Ectodermal cell (in vitro differentiated cells): ENCODE data around the gene RABGAP1L.

Source experiments
- H3K27ac ChIP-seq: 2 replicates; pipeline ENCODE4 v1.7.0; 2013; ENCODE audit warnings: mild to moderate bottlenecking, low read depth, low read length; ENCODE audit not compliant: insufficient read depth, poor library complexity, severe bottlenecking
- H3K27me3 ChIP-seq: 2 replicates; pipeline ENCODE4 v1.7.0; 2013; ENCODE audit warnings: mild to moderate bottlenecking, low read length; ENCODE audit not compliant: insufficient read depth, control insufficient read depth, poor library complexity, severe bottlenecking
- H3K36me3 ChIP-seq: one replicate; pipeline ENCODE4 v1.7.0; 2013; ENCODE audit warnings: low read length; ENCODE audit not compliant: control insufficient read depth, insufficient read depth
- H3K4me1 ChIP-seq: one replicate; pipeline ENCODE4 v1.7.0; 2013; ENCODE audit warnings: low read length; ENCODE audit not compliant: control insufficient read depth, insufficient read depth
- H3K4me3 ChIP-seq: 2 replicates; pipeline ENCODE4 v1.7.0; 2013; ENCODE audit warnings: low read depth, low read length, control low read depth; ENCODE audit not compliant: insufficient read depth
- H3K9me3 ChIP-seq: 2 replicates; pipeline ENCODE4 v1.7.0; 2013; ENCODE audit warnings: mild to moderate bottlenecking, low read length, moderate library complexity; ENCODE audit not compliant: control insufficient read depth
- WGBS, 2 experiments: methylation state at CpG; one replicate each; pipeline ENCODE4 v1.1.7; 2013; ENCODE audit warnings: missing lambda C conversion rate in 2 of 2; 5-methylcytosine and 5-hydroxymethylcytosine counted together

RABGAP1L gene

DNA sequence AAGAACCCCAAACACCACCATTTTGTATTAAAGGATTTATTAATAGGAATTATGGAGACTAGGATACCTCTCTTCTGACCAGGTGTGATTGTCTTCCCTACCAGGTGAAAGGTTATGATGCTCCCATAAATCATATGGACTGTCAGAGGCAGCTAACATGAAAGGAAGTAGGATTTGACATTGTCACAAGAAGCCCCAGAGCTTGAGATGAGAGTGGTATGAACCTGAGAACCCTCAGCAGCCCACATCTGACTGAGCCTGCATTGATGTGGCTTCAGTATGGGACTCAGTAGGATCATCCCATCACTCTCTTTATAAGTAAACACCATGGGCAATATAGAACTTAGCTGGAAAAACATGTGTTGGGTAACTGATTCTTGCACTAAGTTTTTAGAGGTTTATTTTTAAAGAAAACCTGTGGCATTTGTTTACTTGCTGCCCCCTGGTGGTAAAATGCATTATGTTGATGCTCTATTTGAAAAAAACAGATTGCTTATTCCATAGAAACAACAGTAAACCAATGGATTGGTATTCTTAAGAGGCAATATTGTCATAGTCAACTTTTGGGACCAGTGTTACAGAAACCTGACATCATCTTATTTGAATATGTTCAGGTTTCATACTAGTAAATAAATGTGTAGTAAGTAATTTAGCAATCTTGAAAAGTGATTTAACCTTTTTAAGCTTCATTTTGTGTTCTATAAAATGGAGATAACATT lies 823.8 kb downstream of the RABGAP1L start:
- no peaks in the 10 kb centered on the region for H3K27me3 ChIP-seq

DNA sequence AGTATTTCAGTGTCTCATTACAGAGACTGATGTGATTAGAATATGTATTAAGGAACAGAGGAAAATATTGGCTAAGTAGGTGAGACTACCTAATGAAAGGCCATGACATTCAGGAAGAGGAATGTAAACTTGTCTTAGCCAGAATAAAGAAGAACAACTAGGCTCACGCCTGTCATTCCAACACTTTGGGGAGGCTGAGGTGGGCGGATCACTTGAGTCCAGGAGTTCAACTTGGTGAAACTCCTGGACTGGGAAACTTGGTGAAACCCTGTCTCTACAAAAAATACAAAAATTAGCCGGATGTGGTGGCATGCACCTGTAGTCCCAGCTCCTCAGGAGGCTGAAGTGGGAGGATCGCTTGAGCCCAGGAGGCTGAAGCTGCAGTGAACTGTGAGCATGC lies 825.6 kb downstream of the RABGAP1L start:
- no peak overlapping the region for H3K27ac ChIP-seq
- WGBS, 2 experiments, result 93 to 94% methylated on average over 4 of the region's 4 CpGs
- no peaks in the 10 kb centered on the region for H3K9me3 ChIP-seq
- H3K4me1 ChIP-seq, result no peaks in the 10 kb centered on the region
- no peaks in the 10 kb centered on the region for H3K27me3 ChIP-seq
- H3K4me3 ChIP-seq, result no peak overlapping the region
- H3K36me3 ChIP-seq, result no peaks in the 10 kb centered on the region

More for the DNA sequence above, 823.8 kb downstream of the RABGAP1L start:
- H3K36me3 ChIP-seq, result no peaks in the 10 kb centered on the region
- H3K9me3 ChIP-seq, result no peaks in the 10 kb centered on the region
- no peak overlapping the region for H3K4me3 ChIP-seq
- H3K27ac ChIP-seq, result no peak overlapping the region
- H3K4me1 ChIP-seq, result no peaks in the 10 kb centered on the region

- no peaks in the 10 kb centered on the region for H3K27me3 ChIP-seq
- H3K36me3 ChIP-seq, result no peaks in the 10 kb centered on the region
- H3K4me1 ChIP-seq, result no peaks in the 10 kb centered on the region
- no peaks in the 10 kb centered on the region for H3K9me3 ChIP-seq
- no peak overlapping the region for H3K4me3 ChIP-seq
- H3K27ac ChIP-seq, result no peak overlapping the region
Measured at GRCh38 chr1:174988539-174988938, 829.2 kb downstream of the RABGAP1L start.

GRCh38 chr1:174988986-174989385 lies 829.7 kb downstream of the RABGAP1L start:
- Histone ChIP-seq H3K4me3 (no peak overlapping the region), H3K9me3 (no peaks in the 10 kb centered on the region), H3K4me1 (no peaks in the 10 kb centered on the region), H3K27ac (no peak overlapping the region), H3K36me3 (no peaks in the 10 kb centered on the region), H3K27me3 (no peaks in the 10 kb centered on the region)
- WGBS, 2 experiments, result 97 to 98% methylated on average over 2 of the region's 3 CpGs

DNA sequence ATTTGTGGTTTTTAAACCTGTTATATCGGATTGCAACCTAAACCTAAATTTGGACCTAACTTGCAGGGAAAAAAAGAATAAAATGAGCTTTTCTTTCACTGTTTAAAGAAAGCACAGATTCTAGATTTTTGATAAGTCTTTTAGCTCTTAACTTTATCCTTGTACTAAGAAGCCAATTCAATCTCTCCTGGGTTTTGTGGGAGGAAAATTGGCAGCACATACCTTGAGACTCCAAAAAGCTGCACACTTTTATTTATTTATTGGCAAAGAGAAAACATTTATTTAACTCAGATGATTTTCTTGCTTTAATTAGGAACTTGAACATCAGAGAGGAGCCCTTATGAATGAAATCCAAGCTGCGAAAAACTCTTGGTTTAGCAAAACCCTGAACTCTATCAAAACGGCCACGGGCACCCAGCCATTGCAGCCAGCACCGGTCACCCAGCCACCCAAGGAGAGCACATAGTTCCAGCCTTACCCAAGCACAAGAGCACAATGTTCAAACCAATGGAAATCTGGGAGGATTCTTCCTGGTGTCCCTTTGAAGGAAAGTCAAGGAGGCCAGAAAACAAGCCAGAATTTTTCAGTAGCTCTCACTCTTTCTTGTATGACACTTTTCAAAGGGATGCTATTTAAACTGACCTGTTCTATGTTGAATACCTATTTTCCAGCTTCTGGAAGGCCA lies 830.4 kb downstream of the RABGAP1L start:
- Histone ChIP-seq H3K27me3 (no peaks in the 10 kb centered on the region), H3K9me3 (no peaks in the 10 kb centered on the region), H3K36me3 (no peaks in the 10 kb centered on the region), H3K4me1 (no peaks in the 10 kb centered on the region), H3K4me3 (no peak overlapping the region), H3K27ac (no peak overlapping the region)
- WGBS, 2 experiments, result 94 to 96% methylated on average over 4 to 5 of the region's 5 CpGs

- no peak overlapping the region for H3K4me3 ChIP-seq
- H3K27ac ChIP-seq, result no peak overlapping the region
- no peaks in the 10 kb centered on the region for H3K36me3 ChIP-seq
- H3K27me3 ChIP-seq, result no peaks in the 10 kb centered on the region
- no peaks in the 10 kb centered on the region for H3K9me3 ChIP-seq
- 96 to 98% methylated on average over 6 of the region's 6 CpGs for WGBS, 2 experiments
- H3K4me1 ChIP-seq, result no peaks in the 10 kb centered on the region
Measured at GRCh38 chr1:174990382-174990999, 831.2 kb downstream of the RABGAP1L start.

- Histone ChIP-seq H3K27ac (no peak overlapping the region), H3K4me1 (no peaks in the 10 kb centered on the region)
- 95 to 100% methylated on average over 1 of the region's 1 CpG for WGBS, 2 experiments
Measured at GRCh38 chr1:174991473-174991872, 832.2 kb downstream of the RABGAP1L start.

GRCh38 chr1:174995121-174995520 lies 835.8 kb downstream of the RABGAP1L start:
- Histone ChIP-seq H3K4me3 (no peak overlapping the region), H3K4me1 (no peaks in the 10 kb centered on the region), H3K27me3 (no peaks in the 10 kb centered on the region), H3K36me3 (no peaks in the 10 kb centered on the region), H3K9me3 (no peaks in the 10 kb centered on the region), H3K27ac (no peak overlapping the region)
- WGBS, 2 experiments, result 89 to 94% methylated on average over 2 to 3 of the region's 3 CpGs

More at GRCh38 chr1:174991473-174991872, 832.2 kb downstream of the RABGAP1L start:
- Histone ChIP-seq H3K36me3 (no peaks in the 10 kb centered on the region), H3K9me3 (no peaks in the 10 kb centered on the region), H3K4me3 (no peak overlapping the region), H3K27me3 (no peaks in the 10 kb centered on the region)

DNA sequence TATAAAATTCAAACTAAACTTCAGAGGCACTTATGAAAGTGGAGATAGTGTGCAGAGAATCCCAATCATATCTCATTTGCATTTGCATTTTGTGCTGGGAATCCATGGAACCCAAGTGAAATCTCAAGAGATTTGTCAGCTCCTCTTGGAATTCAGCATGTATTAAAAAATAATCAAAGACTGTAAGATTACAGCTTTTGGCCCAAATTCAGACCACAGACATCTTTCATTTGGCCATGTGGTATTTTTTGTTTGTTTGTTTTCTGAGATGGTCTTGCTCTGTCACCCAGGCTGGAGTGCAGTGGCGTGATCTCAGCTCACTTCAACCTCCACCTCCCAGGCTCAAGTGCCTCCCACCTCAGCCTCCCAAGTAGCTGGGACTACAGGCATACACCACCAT lies 836.6 kb downstream of the RABGAP1L start:
- Histone ChIP-seq H3K27me3 (no peaks in the 10 kb centered on the region), H3K36me3 (no peaks in the 10 kb centered on the region), H3K4me3 (no peak overlapping the region), H3K27ac (no peak overlapping the region), H3K9me3 (no peaks in the 10 kb centered on the region), H3K4me1 (no peaks in the 10 kb centered on the region)
- WGBS, 2 experiments, result 90 to 94% methylated on average over 1 of the region's 1 CpG

DNA sequence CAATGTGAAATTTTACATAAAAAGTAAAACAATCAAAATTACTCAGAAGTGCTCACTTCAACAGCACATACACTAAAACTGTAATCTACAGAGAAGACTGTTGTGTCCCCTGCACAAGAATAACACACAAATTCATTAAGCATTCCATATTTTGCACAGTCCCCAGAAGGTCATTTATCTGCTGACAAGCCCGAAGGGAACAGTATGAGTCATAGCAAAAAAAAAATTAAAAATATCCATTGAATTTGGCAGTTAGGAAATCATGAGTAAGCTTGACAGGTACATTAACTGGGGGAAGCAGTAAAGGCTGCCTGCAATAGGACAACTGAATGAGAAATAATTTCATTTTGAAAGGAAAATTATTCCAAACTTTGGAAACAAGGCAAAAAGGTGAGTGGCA lies 837.2 kb downstream of the RABGAP1L start:
- H3K4me1 ChIP-seq, result peaks cover 5% of the 10 kb centered on the region
- H3K4me3 ChIP-seq, result no peak overlapping the region
- WGBS, 2 experiments, result 94 to 100% methylated on average over 1 of the region's 1 CpG
- H3K9me3 ChIP-seq, result no peaks in the 10 kb centered on the region
- no peak overlapping the region for H3K27ac ChIP-seq
- no peaks in the 10 kb centered on the region for H3K36me3 ChIP-seq
- no peaks in the 10 kb centered on the region for H3K27me3 ChIP-seq
